Upper lobe of left lung (tissue), 4 donors: ENCODE measurements around the gene FAM3A.

Source experiments
- EP300 ChIP-seq, 4 donors: sonication (generic); formaldehyde crosslinking; IDR thresholded peaks; one replicate each; pipeline ENCODE4 v1.5.1; 2017; ENCODE audit warnings: antibody characterized with exemption in 4 of 4, control low read depth in 2 of 4
- POLR2A ChIP-seq, 4 donors: fragments of 450-650 bp; IDR thresholded peaks; one replicate each; pipeline ENCODE4 v1.5.1; 2016 to 2017; ENCODE audit warnings: antibody characterized with exemption in 4 of 4, mild to moderate bottlenecking in 2 of 4
- POLR2AphosphoS5 ChIP-seq, 2 donors: sonication (generic); formaldehyde crosslinking; IDR thresholded peaks; one replicate each; pipeline ENCODE4 v1.5.1; 2017; ENCODE audit warnings: antibody characterized with exemption in 2 of 2
- TF ChIP-seq, protein P1 (sequence below), 6 experiments: fragments of 450-650 bp in 4 of 6; fragments of 200-600 bp in 2 of 6; sonication (generic) in 2 of 6; IDR thresholded peaks; one replicate each; pipeline ENCODE4 v1.5.1; 2016 to 2019; ENCODE audit warnings: antibody characterized with exemption in 6 of 6

- no peak for TF ChIP-seq POLR2AphosphoS5 (IDR thresholded peaks at IDR 0.05)
- TF ChIP-seq, protein P1, sequence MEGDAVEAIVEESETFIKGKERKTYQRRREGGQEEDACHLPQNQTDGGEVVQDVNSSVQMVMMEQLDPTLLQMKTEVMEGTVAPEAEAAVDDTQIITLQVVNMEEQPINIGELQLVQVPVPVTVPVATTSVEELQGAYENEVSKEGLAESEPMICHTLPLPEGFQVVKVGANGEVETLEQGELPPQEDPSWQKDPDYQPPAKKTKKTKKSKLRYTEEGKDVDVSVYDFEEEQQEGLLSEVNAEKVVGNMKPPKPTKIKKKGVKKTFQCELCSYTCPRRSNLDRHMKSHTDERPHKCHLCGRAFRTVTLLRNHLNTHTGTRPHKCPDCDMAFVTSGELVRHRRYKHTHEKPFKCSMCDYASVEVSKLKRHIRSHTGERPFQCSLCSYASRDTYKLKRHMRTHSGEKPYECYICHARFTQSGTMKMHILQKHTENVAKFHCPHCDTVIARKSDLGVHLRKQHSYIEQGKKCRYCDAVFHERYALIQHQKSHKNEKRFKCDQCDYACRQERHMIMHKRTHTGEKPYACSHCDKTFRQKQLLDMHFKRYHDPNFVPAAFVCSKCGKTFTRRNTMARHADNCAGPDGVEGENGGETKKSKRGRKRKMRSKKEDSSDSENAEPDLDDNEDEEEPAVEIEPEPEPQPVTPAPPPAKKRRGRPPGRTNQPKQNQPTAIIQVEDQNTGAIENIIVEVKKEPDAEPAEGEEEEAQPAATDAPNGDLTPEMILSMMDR (IDR thresholded peaks at IDR 0.05) = no peak
- TF ChIP-seq POLR2A (IDR thresholded peaks at IDR 0.05) = no peak
- TF ChIP-seq EP300 (IDR thresholded peaks at IDR 0.05) = no peak
These were observed 45.6 kb downstream of the FAM3A start for GRCh38 chrX:154470434-154470833.
